Measurements from ENCODE around the gene KAT2B. TPM values are rescaled to one million over a fixed set of nuclear protein-coding genes. Genes with fewer than 3 reads are reported as not detected.

Gene KAT2B
- total and polyA plus RNA-seq, 2 of the 8 experiments (the other 6 are each of a cell fraction or from before 2014, with no cell fraction given) = 0.24 to 0.91 TPM

- TF ChIP-seq KDM1A (IDR thresholded peaks at IDR 0.05; ENCODE audit: borderline replicate concordance, low read length) = no peak
- no peak for TF ChIP-seq KDM4A (IDR thresholded peaks at IDR 0.05; ENCODE audit: low read depth, low read length, severe bottlenecking)
- TF ChIP-seq YY1 (IDR thresholded peaks at IDR 0.05; ENCODE audit: low read depth, low read length) = no peak
These were observed 30.9 kb downstream of the KAT2B start (continued) for GRCh38 chr3:20071175-20071574.
